ENCODE measurements around the gene FZD8.

GRCh38 chr10:35638101-35638500, 4.0 kb downstream of the FZD8 start:
- TF ChIP-seq CTCF (IDR thresholded peaks at IDR 0.05), result no peak
- TF ChIP-seq POLR2A (IDR thresholded peaks at IDR 0.05), result no peak
